Putamen (tissue), 1 donor: Measurements from ENCODE around the gene CYP27A1.
A peak's percentile ranks its signal among the peaks of the same experiment; 100 is the strongest.
"Not testable (repeated sequence)": the region's sequence is repeated elsewhere in the genome, so short reads cannot be mapped to it uniquely, and the experiment has no call there.

Experiments used
- DNase-seq: peaks from one replicate; pipeline ENCODE4 v3.0.0-alpha.2; 2016; ENCODE audit warnings: low spot score

Gene CYP27A1

GRCh38 chr2:218831378-218831990, 49.5 kb downstream of the CYP27A1 start, which contains the start of gene PRKAG3:
PRKAG3 (minus strand) TSS chr2:218831803.
- DNase-seq = no peak

DNA sequence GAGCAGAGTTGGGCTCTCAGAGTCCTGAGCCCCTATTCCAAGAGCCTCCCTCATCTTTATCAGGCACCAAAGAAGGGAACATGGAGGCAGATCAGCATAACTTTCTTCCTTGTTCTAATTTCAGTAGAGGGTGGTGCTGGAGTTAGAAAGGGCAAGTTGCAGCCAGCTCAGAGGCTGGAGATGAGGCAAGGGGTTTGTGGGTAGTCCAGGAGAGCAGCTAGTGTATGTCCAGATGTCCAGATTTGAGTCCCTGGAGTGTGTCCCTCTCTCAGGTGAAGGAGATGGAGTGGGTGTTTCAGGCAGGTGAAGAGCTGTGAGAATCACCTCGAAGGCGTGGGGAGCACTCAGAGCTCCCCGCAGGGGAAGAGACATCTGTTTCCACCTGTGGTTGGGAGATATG, 50.1 kb downstream of the CYP27A1 start:
- no peak for DNase-seq

GRCh38 chr2:218832520-218832919, 50.6 kb downstream of the CYP27A1 start:
- no peak for DNase-seq

DNA sequence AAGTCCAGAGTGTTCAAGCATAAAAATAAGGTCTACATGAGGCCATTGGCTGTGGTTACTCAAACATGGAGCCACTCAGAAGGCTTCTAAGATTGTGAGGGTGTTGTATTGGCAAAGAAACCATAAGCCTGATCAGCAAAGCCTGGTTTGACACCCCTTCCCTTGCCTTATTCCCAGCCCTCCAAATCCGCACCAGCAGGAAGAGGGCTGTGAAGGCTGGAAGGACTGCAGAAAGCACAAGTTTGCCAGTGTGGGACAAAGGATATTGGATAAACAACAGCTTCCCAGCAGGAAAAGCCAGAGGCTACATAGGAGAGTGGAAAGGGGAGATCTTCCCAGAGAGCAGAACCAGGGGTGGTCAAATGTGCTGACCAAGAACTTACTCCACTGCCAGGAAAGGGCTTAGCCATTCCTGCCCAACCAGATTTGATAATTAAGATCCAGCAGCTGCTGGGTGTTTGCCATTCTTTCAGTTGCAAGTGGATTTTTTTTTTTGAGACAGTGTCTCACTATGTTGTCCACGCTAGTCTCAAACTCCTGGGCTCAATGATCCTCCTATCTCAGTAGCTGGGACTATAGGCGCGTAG, 51.2 kb downstream of the CYP27A1 start:
- DNase-seq = no peak

- no peak for DNase-seq
These were observed 52.7 kb downstream of the CYP27A1 start for GRCh38 chr2:218834685-218835084.

- no peak for DNase-seq
These were observed 55.5 kb downstream of the CYP27A1 start for GRCh38 chr2:218837495-218837894.

- DNase-seq = no peak
These were observed 57.5 kb downstream of the CYP27A1 start for GRCh38 chr2:218839430-218839829.

GRCh38 chr2:218839888-218840287, 57.9 kb downstream of the CYP27A1 start:
- no peak for DNase-seq

GRCh38 chr2:218844334-218844733, 62.4 kb downstream of the CYP27A1 start:
- not testable (repeated sequence) for DNase-seq

- DNase-seq = not testable (repeated sequence)
These were observed 65.0 kb downstream of the CYP27A1 start for GRCh38 chr2:218846963-218847362.

- DNase-seq = no peak
These were observed 67.8 kb downstream of the CYP27A1 start for GRCh38 chr2:218849721-218850120.

GRCh38 chr2:218850796-218851195, 68.8 kb downstream of the CYP27A1 start:
- DNase-seq = no peak

GRCh38 chr2:218851286-218851685, 69.3 kb downstream of the CYP27A1 start:
- DNase-seq = no peak

- DNase-seq = peak; percentile 49
These were observed 71.1 kb downstream of the CYP27A1 start for GRCh38 chr2:218852911-218853667.

DNA sequence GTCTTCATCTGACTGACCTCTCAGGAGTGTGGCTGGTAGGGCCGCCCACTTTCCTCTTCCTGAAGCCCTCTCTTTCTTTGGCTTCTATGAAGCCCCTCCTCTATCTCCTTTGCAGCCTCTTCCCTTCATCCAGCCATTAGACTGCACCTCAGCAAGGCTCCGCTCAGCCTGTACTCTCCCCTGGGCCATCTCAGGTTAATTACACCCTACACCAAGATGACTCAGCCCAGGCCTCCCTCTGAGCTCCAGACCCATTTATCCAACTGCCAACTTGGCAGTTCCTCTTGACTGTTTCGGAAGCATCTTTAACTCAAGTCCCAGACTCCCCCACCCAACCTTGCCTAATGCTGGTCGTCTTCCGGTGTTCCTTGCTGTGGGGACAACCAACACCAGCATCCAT, 71.8 kb downstream of the CYP27A1 start:
- DNase-seq = no peak

GRCh38 chr2:218854860-218855259, 72.9 kb downstream of the CYP27A1 start:
- DNase-seq = no peak

GRCh38 chr2:218855305-218856166, 73.6 kb downstream of the CYP27A1 start:
- no peak for DNase-seq

GRCh38 chr2:218856167-218856895, 74.4 kb downstream of the CYP27A1 start:
- DNase-seq = no peak

DNA sequence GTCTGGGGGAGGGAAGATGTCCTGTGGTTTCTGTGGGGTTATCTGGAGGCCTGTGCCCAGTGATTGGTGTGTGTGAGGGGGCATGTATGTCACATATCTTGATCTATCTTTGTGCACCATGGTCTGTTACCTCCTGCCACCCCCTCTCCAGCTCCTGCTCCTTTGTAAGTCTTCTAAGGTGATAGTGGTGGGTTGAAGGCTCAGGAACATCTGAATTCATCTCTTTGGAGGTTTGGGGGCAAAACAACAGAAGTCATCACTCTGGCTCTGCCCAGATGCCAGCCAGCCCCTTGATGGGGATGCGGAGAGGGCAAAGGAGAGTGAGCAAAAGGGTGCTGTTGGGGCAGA, 74.9 kb downstream of the CYP27A1 start:
- DNase-seq = no peak

DNA sequence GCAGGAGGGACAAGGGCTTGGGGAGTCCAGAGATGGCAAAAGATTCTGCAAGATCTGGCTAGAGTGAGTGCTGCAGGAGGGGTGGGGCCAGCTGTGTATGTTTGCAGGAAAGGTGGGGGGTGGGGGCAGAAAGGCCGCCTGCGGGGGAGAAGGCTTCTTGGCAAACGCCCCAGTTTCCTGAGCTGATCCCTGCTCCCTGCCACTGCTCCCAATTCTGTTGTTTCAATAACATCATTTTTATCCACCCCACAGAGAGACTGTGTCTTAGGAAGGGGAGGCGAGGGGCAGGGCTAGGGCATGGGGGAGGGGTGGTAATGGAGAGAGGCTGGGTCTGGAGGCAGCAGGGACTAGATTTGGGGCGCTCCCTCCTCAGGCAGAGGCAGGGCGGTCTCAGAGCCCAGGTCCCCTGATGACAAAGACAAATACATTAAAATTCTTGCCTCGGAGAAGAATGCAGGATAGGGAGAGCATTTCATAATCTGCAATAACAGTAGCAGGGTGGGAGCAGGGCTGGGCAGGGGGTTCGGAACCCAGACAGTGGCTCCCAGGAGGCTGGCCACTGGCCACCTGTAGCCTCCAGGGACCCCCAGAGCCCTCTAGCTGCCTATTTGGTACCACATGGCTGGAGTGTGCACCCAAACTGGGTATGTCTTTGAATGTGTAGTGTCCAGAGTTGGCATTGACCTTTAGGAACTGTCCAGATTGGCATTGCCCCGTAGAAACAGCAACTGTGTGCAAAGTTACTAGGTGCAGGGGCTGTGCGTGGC, 75.6 kb downstream of the CYP27A1 start:
- no peak for DNase-seq

DNA sequence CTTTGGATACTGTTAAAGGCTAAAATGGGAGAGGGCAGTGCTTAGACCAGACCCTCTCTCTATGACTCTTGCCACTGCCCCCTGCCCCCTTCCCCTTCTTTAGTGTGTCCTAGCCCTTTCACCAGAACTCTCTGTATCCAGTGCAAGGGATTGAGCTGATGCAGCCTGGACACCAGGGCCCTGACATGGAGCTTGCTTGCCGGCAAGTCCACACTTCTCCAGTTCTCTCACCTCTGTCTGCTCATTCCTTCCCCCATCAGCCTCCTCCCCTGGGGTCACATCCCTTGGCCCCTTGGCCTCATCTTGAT, 76.1 kb downstream of the CYP27A1 start:
- DNase-seq = no peak
